MV-4-11 (cell line): ENCODE measurements around the gene HDDC3.
"Not testable (repeated sequence)": the region's sequence is repeated elsewhere in the genome, so short reads cannot be mapped to it uniquely, and the experiment has no call there.

Source experiments
- DNase-seq: peaks from one replicate; lab custom pipeline; 2025; lab: John Stamatoyannopoulos, UW

The HDDC3 gene

DNA sequence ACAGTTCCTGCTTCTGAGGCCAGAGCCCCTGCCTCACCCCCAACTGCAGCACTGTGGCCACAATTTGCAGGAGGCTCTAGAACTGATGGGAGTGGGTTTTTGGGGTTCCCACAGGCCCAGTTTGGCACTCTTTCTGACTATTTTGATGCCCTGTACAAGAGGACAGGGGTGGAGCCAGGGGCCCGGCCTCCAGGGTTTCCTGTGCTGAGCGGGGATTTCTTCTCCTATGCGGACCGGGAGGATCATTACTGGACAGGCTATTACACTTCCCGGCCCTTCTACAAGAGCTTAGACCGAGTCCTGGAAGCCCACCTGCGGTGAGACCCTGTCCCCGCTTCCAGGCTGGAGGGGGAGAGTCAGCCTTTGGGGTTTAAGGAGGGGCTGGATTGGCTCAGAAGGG is 22.4 kb downstream of the HDDC3 start:
- DNase-seq = no peak

DNA sequence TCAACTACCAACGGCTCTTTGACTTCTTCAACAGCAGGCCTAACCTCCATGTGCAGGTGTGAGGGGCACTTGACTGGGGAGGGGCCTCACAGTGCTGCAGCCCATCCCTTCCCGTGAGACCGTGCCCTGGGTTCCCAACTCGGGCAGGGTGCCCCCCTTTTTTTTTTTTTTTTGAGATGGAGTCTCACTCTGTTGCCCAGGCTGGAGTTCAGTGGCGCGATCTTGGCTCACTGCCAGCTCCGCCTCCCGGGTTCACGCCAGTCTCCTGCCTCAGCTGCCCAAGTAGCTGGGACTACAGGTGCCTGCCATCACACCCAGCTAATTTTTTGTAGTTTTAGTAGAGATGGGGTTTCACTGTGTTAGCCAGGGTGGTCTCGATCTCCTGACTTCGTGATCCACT is 22.9 kb downstream of the HDDC3 start:
- not testable (repeated sequence) for DNase-seq

GRCh38 chr15:90907838-90908507 is 24.4 kb downstream of the HDDC3 start:
- no peak for DNase-seq

- DNase-seq = no peak
Observed at GRCh38 chr15:90907051-90907660, 25.2 kb downstream of the HDDC3 start.

DNA sequence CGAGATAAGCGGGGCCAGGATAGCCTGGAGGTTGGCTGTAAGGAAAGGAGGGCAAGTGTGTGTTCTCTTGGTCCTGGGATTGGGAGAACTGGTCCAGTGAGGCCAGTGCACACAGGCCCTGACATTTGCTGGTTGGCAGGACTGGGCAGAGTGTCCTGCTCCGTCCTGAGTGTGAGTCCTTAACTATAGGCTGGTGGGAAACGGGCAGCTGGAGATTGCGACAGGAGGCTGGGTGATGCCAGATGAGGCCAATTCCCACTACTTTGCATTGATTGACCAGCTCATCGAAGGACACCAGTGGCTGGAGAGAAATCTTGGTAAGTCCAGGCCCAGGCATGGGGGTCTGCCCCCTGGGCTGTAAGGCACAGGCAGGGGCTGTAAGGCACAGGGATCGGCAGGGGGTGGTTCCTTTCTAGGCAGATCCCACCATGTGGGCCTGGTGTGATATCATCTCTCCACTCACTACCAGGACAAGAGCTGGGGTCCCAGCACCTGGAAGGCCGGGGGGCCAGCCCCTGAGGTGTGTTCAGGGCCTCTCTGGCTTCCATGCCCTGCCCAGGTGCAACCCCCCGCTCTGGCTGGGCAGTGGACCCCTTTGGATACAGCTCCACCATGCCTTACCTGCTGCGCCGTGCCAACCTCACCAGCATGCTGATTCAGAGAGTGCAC is 26.0 kb downstream of the HDDC3 start:
- DNase-seq = no peak

DNA sequence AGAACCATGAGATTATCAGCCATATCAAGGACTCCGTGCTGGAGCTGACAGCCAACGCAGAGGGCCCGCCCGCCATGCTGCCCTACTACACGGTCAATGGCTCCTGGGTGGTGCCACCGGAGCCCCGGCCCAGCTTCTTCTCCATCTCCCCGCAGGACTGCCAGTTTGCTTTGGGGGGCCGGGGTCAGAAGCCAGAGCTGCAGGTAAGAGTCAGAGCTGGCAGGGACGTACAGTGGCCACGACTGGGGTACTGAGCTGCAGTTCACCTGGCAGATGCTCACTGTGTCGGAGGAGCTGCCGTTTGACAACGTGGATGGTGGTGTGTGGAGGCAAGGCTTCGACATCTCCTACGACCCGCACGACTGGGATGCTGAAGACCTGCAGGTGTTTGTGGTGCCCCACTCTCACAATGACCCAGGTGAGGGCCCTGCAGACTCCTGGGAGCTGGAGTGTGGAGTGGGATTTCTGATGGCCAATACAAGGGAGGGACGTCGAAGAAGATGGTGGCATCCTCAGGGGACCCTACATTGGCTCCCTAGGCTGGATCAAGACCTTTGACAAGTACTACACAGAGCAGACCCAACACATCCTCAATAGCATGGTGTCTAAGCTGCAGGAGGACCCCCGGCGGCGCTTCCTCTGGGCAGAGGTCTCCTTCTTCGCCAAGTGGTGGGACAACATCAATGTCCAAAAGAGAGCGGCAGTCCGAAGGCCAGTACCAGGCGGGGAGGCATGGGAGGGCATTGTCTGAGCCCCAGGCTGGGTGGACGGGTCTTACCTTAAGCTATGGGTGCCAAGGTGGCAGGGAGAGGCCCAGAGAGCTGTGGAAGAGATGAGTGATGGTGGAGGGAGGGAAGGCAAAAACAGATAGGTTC is 26.8 kb downstream of the HDDC3 start:
- DNase-seq = no peak

GRCh38 chr15:90904746-90905145 is 27.6 kb downstream of the HDDC3 start:
- DNase-seq = no peak

DNA sequence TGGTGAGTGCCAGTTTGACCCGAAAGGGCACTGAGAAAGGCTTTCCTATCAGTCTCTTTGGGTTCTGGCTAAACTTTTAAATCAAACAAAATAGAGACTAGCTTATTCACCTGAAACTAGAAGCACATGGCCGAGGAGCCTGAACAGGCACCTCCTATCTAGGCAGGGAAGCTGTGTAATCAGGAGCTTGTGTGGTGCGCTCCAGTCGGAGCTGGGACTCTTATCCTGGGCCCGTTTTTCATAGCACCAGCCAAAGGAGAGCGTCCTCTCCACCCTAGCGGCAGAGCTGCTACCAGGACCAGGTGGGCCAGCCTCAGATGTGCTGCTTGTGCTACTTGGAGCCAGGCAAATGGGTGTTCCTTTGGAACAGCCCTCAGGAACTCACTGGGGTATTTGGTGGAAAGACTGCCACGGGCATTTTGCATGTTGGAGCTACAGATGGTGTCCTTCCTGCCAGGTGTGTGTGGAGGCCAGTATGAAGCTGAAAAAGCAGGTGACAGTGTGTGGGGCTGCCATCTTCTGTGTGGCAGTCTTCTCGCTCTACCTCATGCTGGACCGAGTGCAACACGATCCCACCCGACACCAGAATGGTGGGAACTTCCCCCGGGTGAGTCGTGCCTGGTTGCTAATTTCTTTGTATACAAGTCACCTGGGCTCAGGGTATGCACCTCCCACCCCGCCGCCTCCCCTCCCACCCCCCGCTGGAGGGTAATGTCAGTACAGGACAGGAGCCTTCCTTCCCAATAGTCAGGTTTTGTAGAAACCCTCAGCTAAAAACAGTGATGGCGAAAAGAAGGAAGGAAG is 28.4 kb downstream of the HDDC3 start:
- no peak for DNase-seq

GRCh38 chr15:90902840-90903732 is 29.3 kb downstream of the HDDC3 start, which contains the start of gene MAN2A2:
TSS of gene MAN2A2 (plus strand) at chr15:90903302. CDS start at chr15:90904208, 906 bp downstream.
- peak; percentile 52 for DNase-seq

- DNase-seq = peak; percentile 79
Observed at GRCh38 chr15:90902040-90902839, 30.1 kb downstream of the HDDC3 start.

DNA sequence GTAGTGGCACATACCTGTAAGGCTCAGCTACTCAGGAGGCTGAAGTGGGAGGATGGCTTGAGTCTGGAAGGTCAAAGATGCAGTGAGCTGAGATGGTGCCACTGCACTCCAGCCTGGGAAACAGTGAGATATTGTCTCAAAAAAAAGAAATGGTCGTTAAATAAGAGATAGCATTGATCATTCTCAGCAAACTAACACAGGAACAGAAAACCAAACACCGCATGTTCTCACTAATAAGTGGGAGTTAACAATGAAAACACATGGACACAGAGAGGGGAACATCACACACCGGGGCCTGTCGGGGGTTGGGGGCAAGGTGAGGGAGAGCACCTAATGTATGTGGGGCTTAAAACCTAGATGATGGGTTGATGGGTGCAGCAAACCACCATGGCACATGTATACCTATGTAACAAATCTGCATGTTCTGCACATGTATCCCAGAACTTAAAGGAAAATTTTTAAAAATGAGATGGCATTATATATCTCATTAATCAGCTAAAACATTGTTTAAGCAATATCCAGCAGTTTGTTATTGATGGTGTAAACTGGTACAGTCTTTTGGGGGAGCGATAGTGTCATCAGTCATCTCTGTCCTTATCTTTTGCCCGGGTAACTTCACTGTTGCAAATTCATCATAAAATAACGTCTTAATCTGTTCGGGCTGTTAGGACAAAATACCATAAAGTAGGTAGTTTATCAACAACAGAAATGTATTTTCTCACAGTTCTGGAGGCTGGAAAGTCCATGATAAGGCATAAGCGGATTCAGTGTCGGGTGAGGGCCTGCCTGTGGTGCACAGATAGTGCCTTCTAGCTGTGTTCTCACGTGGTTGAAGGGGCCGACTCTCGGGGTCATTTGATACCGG is 30.9 kb downstream of the HDDC3 start:
- DNase-seq = peak; percentile 7

- peak; percentile 95 for DNase-seq
Observed at GRCh38 chr15:90897131-90897655, 35.2 kb downstream of the HDDC3 start.

- peak; percentile 79 for DNase-seq
Observed at GRCh38 chr15:90895571-90896117, 36.7 kb downstream of the HDDC3 start.

- DNase-seq = no peak
Observed at GRCh38 chr15:90893175-90894090, 38.9 kb downstream of the HDDC3 start.

GRCh38 chr15:90892498-90893174 is 39.7 kb downstream of the HDDC3 start:
- no peak for DNase-seq

DNA sequence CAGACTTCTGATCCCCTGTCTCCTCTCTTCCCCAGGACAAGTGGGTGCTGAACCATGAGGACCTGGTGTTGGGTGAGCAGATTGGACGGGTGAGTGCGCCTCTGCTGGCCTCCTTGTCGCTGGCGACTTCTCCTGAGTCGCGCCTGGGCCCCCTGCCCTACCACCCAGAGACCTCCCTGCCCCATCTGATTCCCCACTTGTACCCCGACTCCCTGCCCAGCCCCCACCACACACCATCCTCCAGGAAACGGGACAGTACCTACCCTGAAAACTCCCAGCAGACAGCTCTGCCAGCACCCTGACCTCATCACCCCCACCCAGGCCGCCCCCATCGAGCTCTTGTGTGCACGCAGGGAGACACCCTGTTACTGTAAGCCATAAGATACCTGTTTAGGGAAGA is 40.3 kb downstream of the HDDC3 start:
- DNase-seq = no peak
